Measurements from ENCODE around the gene TMEM263.
"Not testable (repeated sequence)": the region's sequence is repeated elsewhere in the genome, so short reads cannot be mapped to it uniquely, and the experiment has no call there.

TMEM263 gene

DNA sequence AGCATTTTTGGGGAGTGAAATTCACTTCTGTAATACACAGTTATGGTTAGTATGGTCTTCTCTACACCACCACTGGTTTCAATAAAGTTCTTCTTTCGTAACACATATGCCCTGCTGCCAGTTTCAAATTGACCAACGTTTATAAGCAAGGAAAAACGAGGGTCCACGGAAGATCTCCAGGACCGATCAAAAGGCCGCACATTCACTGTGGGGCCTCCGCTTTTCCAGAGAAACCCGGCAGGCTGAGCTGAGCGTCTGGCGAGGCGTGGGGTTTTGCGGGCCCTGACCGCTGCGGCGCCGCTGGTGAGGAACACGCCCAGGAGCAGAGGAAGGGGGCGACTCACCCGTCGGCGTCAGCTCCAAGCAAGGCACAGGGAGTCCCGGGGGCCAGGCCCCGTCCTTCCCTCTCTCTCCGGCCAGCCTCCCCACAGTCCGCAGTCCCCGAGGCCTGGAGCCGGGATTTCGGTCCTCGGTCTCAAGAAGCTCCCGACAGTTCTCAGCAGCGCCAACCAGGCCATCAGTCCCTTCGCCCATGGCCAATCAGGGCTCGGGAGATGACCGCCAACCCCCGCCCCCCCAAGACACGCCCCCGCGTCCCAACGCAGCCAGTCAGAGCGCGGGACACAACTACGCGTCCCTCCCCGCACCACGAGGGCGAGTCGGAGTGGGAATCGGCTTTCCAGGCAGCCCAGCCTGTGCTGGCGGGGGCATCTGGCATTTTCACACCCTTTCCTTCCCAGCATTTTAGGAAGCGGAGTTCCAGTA, 31.1 kb downstream of the TMEM263 start, which contains the start of gene MTERF2:
Gene MTERF2, minus strand, starts transcription at position 522 of the 765 bp plus-strand sequence. CDS start 8,432 bp downstream, outside the sequence.
- DNase-seq (ENCODE audit: low read depth) = peak; percentile 91

DNA sequence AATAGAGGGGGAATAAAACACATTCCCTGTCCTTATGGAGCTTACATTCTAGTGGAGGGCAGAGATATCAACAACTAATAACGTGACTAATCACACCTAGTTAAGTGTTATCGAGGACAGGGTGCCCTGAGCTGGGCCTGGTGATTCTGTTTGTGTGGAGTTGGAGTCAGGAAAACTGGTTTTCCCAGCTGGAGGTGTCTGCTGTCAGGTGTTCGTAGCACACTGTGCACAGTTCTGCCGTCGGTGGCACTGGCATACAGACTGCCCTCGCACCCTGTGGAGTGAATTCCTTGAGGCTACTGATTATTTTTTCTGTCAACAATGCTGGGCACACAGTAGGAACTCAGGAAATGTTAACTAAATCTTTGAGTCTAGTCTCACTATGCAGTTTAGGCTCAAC, 32.1 kb downstream of the TMEM263 start:
- DNase-seq (ENCODE audit: low read depth) = no peak

DNA sequence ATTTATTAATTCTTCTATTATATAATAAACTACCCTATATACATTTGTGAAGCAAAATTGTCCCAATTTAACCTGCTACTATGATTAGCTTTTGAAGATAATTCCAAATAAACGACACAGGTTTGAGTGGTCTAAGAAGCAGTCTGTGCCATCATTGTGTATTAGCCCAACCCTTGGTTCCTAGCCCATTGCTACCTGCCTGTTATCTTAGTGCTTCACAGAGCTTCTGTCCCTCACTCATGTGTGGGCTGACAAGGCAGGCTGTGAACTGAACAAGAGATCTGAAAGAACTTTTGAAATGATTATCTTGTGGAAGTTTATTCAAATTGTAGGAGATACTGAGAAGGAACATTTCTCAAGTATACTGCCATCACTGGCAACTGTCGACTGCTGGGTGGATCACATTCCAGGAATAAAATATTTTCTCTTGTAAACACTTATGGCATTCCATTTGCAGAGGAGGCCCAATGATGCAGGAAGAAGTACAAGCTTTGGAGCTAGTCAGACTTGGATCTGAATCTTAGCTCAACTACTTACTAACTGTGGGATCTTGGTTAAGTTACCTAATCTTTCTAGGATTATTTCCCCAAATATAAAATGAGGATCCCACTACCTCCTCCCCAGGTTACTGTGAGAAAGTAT, 39.0 kb downstream of the TMEM263 start:
- DNase-seq (ENCODE audit: low read depth) = peak; percentile 13

DNA sequence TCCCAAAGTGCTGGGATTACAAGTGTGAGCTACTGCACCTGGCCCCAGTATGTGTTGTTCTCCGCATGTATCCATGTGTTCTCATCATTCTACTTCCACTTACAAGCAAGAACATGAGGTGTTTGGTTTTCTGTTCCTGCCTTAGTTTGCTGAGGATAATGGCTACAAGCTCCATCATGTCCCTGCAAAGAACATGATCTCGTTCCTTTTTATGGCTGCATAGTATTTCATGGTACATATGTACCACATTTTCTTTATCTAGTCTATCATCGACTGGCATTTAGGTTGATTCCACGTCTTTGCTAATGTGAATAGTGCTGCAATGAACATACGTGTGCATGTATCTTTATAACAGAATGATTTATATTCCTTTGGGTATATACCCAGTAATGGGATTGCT, 40.4 kb downstream of the TMEM263 start:
- not testable (repeated sequence) for DNase-seq (ENCODE audit: low read depth)

DNA sequence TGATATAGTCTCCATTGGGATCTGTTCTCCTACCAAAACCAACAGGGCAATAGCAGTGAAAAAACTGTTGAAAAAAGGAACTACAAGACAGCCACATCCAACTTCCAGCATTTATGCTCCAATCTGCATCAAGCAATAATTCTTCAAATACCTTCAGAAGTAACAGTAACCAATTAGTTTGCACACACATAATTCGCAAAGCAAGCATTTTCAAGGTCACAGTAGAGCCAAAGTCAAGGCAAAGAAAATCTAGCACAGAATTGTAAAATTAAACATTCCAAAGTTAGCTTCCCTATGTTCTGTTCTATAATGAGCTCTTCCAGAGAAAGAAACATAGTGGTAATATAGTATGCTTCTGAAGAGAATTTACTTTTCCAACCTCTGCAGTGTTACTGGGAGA, 42.2 kb downstream of the TMEM263 start:
- DNase-seq (ENCODE audit: low read depth) = no peak

DNA sequence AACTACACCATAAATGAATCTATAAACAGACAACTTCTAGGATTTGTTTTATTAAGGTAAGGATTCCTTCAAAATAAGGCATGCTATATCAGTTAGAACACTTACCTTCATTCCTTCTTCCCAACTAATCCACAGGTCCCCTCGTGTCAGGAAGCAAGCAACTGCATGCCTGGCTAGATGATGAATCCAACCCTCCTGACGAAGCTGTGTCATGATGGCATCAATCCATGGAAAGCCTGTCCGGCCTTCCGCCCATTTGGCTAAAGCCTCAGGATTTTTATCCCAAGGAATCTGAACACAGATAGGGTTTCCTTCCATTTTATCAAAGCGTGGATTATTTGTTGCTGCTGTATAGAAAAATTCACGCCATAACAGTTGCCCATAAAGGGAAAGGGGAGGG, 43.7 kb downstream of the TMEM263 start:
- DNase-seq (ENCODE audit: low read depth) = peak; percentile 59

DNA sequence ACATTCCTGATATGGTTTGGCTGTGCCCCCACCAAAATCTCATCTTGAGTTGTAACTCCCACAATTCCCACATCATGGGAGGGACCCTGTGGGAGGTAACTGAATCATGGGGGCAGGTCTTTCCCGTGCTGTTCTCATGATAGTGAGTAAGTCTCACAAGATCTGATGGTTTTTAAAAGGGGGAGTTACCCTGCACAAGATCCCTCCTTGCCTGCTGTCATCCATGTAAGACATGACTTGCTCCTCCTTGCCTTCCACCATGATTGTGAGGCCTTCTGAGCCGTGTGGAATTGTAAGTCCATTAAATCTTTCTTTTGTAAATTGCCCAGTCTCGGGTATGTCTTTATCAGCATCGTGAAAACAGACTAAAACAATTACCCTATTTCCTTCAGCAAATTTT, 47.0 kb downstream of the TMEM263 start:
- not testable (repeated sequence) for DNase-seq (ENCODE audit: low read depth)

DNA sequence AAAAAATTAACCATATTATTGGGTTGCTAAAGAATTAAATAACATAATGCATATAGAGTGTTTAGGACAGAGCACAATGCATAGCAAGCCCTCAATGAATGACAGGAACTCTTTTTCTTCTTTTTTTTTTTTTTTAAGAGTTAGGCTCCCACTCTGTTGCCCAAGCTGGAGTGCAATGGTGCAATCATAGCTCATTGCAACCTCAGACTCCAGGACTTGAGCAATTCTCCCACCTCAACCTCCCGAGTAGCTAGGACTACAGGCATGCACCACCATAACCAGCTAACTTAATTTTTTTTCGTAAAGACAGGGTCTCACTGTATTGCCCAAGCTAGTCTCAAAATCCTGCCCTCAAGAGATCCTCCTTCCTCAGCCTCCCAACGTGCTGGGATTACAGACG, 51.7 kb downstream of the TMEM263 start:
- DNase-seq (ENCODE audit: low read depth) = no peak

DNA sequence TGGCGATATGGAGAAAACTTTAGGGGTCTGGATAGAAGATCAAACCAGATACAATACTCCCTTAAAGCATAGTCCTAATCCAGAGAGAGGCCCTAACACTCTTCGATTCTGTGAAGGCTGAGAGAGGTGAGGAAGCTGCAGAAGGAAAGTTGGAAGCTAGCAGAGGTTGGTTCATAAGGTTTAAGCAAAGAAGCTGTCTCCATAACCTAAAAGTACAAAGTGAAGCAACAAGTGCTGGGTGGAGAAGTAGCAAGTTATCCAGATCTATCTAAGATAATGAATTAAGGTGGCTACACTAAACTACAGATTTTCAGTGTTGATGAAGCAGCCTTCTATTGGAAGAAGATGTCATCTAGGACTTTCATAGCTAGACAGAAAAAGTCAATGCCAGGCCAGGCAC, 55.8 kb downstream of the TMEM263 start:
- DNase-seq (ENCODE audit: low read depth) = no peak

DNA sequence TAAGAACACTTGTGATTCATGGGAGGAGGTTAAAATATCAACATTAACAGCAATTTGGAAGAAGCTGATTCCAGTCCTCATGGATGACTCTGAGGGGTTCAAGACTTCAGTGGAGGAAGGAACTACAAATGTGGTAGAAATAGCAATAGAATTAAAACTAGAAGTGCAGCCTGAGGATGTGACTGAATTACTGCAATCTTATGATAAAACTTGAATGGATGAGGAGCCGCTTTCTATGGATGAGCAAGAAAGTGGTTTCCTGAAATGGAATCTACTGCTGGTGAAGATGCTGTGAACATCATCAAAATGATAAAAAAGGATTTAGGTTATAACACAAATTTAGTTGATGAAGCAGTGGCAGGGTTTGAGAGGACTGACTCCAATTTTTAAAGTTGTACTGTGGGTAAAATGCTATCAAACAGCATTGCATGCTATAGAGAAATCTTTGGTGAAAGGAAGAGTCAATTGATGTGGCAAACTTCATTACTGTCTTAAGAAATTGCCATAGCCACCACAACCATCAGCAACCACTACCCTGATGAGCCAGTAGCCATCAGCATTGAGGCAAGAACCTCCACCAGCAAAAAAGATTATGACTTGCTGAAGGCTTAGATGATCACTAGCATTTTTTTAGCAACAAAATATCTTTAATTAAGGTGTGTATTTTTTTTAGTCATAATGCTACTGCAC, 57.2 kb downstream of the TMEM263 start:
- DNase-seq (ENCODE audit: low read depth) = no peak

DNA sequence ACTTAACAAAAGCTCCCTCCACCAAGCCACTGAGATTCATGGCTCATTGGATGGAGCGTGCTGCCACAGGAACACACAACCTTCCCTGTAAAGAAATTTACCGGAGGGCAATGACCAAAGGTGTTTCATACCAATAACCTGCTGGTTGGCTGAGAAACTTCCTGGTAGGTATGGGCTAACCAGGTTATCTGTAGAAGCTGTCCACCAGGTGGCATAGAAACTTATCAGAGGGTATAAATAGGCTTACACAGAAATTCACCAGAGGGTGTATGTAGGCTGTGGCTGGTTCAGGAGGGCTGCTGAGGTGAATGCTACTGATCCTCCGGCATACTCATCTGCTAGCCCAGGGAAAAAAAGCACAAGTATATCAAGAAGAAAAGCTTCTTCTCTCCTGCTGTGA, 58.3 kb downstream of the TMEM263 start:
- no peak for DNase-seq (ENCODE audit: low read depth)

DNA sequence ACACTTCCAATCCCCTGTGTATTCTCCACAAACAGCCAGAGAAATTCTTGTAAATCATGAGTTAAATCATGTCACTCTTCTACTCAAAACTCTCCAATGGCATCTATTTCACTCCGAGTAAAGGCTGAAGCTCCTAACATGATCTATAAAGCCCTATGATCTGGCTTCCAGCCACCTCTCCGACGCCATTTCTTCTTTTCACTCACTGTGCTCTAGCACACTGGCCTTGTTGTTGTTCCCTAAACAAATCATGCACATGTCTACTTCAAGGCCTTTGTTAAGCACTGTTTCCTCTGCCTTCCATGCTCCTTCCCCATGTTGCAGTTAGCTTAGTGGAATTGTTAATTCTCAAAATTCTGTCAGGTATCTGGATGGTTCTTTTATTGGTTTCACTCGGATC, 61.3 kb downstream of the TMEM263 start:
- DNase-seq (ENCODE audit: low read depth) = no peak

DNA sequence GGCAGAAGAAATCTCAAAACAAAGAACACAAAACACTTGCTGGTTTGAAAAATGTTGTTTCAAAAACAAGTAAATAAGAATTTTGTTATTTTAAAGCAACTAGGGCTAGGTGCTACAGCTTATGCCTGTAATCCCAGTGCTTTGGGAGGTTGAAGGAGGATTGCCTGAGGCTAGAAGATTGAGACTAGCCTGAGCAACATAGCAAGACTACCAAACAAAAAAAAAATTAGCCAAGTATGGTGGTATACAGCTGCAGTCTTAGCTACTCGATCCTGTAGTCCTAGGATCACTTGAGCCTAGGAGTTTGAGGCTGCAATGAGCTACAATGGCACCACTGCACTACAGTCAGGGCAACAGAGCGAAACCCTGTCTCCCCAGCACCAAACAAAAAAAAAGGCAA, 63.8 kb downstream of the TMEM263 start:
- no peak for DNase-seq (ENCODE audit: low read depth)

All from stromal cell of bone marrow (primary cell).